Immature natural killer cell (primary cell): ENCODE data around the gene TTC4. TPM values are rescaled to one million over a fixed set of nuclear protein-coding genes. Genes with fewer than 3 reads are reported as not detected.

Experiments
- DNase-seq, 3 donors: peaks; one replicate each; pipeline ENCODE4 v3.0.0; 2022; ENCODE audit warnings: mixed read lengths in 1 of 3
- H3K27ac Mint-ChIP-seq, 6 donors: one replicate each; pipeline ENCODE4 v1.8.0; 2020; ENCODE audit warnings: mixed read lengths in 6 of 6, mild to moderate bottlenecking in 5 of 6, inconsistent platforms in 4 of 6, moderate library complexity in 3 of 6
- H3K27me3 Mint-ChIP-seq, 3 donors: one replicate each; pipeline ENCODE4 v1.8.0; 2020 to 2021; ENCODE audit warnings: low read depth in 3 of 3, mild to moderate bottlenecking in 3 of 3, mixed read lengths in 3 of 3, moderate library complexity in 3 of 3, inconsistent platforms in 1 of 3
- H3K36me3 Mint-ChIP-seq, 3 donors: one replicate each; pipeline ENCODE4 v1.8.0; 2020; ENCODE audit warnings: mixed read lengths in 3 of 3, inconsistent platforms in 2 of 3, mild to moderate bottlenecking in 2 of 3
- H3K4me1 Mint-ChIP-seq, 2 donors: one replicate each; pipeline ENCODE4 v1.8.0; 2020; ENCODE audit warnings: inconsistent platforms in 2 of 2, mild to moderate bottlenecking in 2 of 2, mixed read lengths in 2 of 2, moderate library complexity in 1 of 2
- H3K4me3 Mint-ChIP-seq, 5 donors: one replicate each; pipeline ENCODE4 v1.8.0; 2020; ENCODE audit warnings: mild to moderate bottlenecking in 5 of 5, mixed read lengths in 5 of 5, inconsistent platforms in 3 of 5, moderate library complexity in 3 of 5
- H3K9me3 Mint-ChIP-seq, 6 donors: one replicate each; pipeline ENCODE4 v1.8.0; 2020; ENCODE audit warnings: mild to moderate bottlenecking in 6 of 6, mixed read lengths in 6 of 6, inconsistent platforms in 4 of 6, moderate library complexity in 3 of 6
- polyA plus RNA-seq, 3 donors: library from polyadenylated mRNA; unstranded; fragments of 300-500 nt; fragmentation: Illumina TruSeq; gene quantifications; one replicate each; pipeline ENCODE4 v1.2.3, GENCODE V29; 2021

The TTC4 gene
- polyA plus RNA-seq, 3 donors from 2014 or later, result 14.3 to 22.6 (median 20.7) TPM

GRCh38 chr1:54786778-54787177, 71.1 kb downstream of the TTC4 start:
- Mint-ChIP-seq H3K36me3 (peaks cover 23 to 38% (median 26%) of the 10 kb centered on the region in 3 donors), H3K9me3 (no peaks in the 10 kb centered on the region), H3K27ac (peak overlapping the region in 4 of 6 donors; percentile 58 to 87 (median 76)), H3K27me3 (no peaks in the 10 kb centered on the region), H3K4me1 (peaks cover 21 to 35% of the 10 kb centered on the region in 2 donors), H3K4me3 (no peak overlapping the region)
- no peak for DNase-seq

DNA sequence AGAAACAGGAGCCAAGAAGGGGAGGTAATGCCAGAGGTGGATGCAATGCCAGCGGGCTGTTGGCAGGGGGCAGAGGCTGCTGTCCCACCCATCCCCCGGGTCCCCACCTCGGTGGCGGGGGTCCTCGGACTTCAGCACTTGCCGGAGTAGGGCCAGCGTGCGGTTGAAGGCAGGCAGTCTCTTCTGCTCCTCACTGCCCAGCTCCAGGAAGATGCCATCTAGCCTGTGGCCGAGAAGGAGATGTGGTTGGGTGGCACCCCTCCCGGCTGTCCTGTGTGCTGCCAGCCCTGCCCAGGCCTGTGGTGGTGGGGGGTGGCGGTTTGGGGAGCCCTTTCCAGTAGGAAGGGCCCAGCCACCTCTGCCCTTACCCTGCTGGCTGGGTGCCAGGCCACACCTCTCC, 71.9 kb downstream of the TTC4 start:
- peak overlapping the region in 4 of 6 donors; percentile 53 to 87 (median 75) for H3K27ac Mint-ChIP-seq

DNA sequence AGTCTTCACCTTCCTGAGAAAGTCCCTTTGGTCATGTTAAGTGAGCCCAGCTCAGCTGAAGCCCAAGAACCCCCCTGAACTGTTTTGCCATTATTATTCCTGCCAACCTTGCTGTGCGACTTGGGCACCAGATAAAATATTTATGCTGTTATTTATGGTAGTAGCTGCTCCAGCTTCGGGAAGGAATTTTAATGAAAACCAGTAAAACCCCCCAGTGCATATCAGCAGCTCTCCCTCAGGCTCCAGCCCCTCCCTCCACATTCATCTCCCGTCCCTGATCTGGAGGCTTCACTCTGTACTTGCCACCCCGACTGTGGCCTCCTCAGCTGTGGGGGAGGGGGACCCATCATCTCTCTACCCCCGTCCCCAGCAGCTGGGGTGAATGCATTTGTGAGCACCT, 72.8 kb downstream of the TTC4 start:
- Mint-ChIP-seq H3K27ac (peak overlapping the region in 3 of 6 donors; percentile 66 to 78 (median 73)), H3K4me3 (no peak overlapping the region), H3K36me3 (peaks cover 20 to 33% (median 20%) of the 10 kb centered on the region in 3 donors), H3K9me3 (no peaks in the 10 kb centered on the region), H3K27me3 (no peaks in the 10 kb centered on the region), H3K4me1 (peaks cover 21 to 35% of the 10 kb centered on the region in 2 donors)
- DNase-seq, result no peak

More for the DNA sequence above, 71.9 kb downstream of the TTC4 start:
- Mint-ChIP-seq H3K4me3 (no peak overlapping the region), H3K27me3 (no peaks in the 10 kb centered on the region), H3K36me3 (peaks cover 23 to 38% (median 25%) of the 10 kb centered on the region in 3 donors), H3K4me1 (peaks cover 21 to 34% of the 10 kb centered on the region in 2 donors), H3K9me3 (no peaks in the 10 kb centered on the region)
- DNase-seq, result no peak

GRCh38 chr1:54791880-54792522, 76.3 kb downstream of the TTC4 start:
- Mint-ChIP-seq H3K4me1 (peaks cover 49 to 65% of the 10 kb centered on the region in 2 donors), H3K9me3 (no peaks in the 10 kb centered on the region), H3K27ac (peak overlapping the region in 3 of 6 donors; percentile 49 to 64 (median 51)), H3K36me3 (peaks cover 15 to 23% (median 16%) of the 10 kb centered on the region in 3 donors), H3K27me3 (no peaks in the 10 kb centered on the region), H3K4me3 (no peak overlapping the region)
- peak in 1 of 3 donors; percentile 33 for DNase-seq

Other genes with a start within 250 kb of the TTC4 start
- under 1 TPM in 2 of 3 donors, not detected in 1; 0.27 to 0.44 TPM for gene ACOT11, start 167.6 kb upstream of the TTC4 start, polyA plus RNA-seq
- gene FAM151A, start 92.3 kb upstream of the TTC4 start, polyA plus RNA-seq, result not detected
- gene MROH7, start 74.1 kb upstream of the TTC4 start, polyA plus RNA-seq, result not detected
- 1 to 10 TPM in 2 of 3 donors, under 1 TPM in 1; 0.89 to 4.0 (median 3.3) TPM for gene PARS2, start 48.7 kb downstream of the TTC4 start, polyA plus RNA-seq
- gene TTC22, start 85.5 kb downstream of the TTC4 start, polyA plus RNA-seq, result 10 to 100 TPM in 1 of 3 donors, 1 to 10 TPM in 2; 5.2 to 13.7 (median 5.6) TPM
- 10 to 100 TPM; 15.4 to 23.8 (median 17.0) TPM for gene DHCR24, start 171.3 kb downstream of the TTC4 start, polyA plus RNA-seq